IMR-90 (cell line): Measurements from ENCODE around the gene RXFP3. TPM values are rescaled to one million over a fixed set of nuclear protein-coding genes. Genes with fewer than 3 reads are reported as not detected.

Source experiments
- ATAC-seq: fragments of 200-7000 bp; cut with Tn5 transposase; 2 replicates; pipeline ENCODE4 v1.9.1; 2020; ENCODE audit warnings: low read depth, mild to moderate bottlenecking, moderate library complexity
- BruUV-seq: library from RNA; stranded (reverse); fragments of 400-500 nt; replicated peaks from 2 replicates; lab custom pipeline; 2021; lab: Mats Ljungman, UMichigan
- CTCF ChIA-PET: fragments of 300-600 bp; formaldehyde crosslinking; extraction: SDS; loops from one replicate; lab custom pipeline; 2021; ENCODE audit warnings: antibody characterized with exemption; lab: Yijun Ruan, JAX
- POLR2A ChIA-PET: fragments of 300-600 bp; sonication (Branson Sonifier 250); formaldehyde crosslinking; loops from one replicate; lab custom pipeline; 2022; ENCODE audit warnings: antibody characterized with exemption; ENCODE audit not compliant: unreplicated experiment; lab: Charles Lee
- DNase-seq: peaks from one replicate; pipeline ENCODE4 v3.0.0; 2013
- H2AFZ ChIP-seq: replicated peaks from 2 replicates; pipeline ENCODE3; 2013; ENCODE audit warnings: low read length, mild to moderate bottlenecking; ENCODE audit not compliant: poor library complexity
- H2AK5ac ChIP-seq: 2 replicates; pipeline ENCODE4 v1.6.1; 2013; ENCODE audit warnings: low read depth, low read length, inconsistent platforms
- H2AK9ac ChIP-seq: replicated peaks from 2 replicates; pipeline ENCODE3; 2013; ENCODE audit warnings: mild to moderate bottlenecking, low read depth, low read length, moderate library complexity; ENCODE audit not compliant: poor library complexity
- H2BK120ac ChIP-seq: 2 replicates; pipeline ENCODE4 v1.6.1; 2013; ENCODE audit warnings: low read depth, low read length, inconsistent platforms
- H2BK15ac ChIP-seq: 3 replicates; pipeline ENCODE4 v1.6.1; 2013; ENCODE audit warnings: low read depth, low read length, inconsistent platforms
- H2BK20ac ChIP-seq: 2 replicates; pipeline ENCODE4 v1.6.1; 2013; ENCODE audit warnings: low read depth, mild to moderate bottlenecking, inconsistent platforms, low read length, moderate library complexity
- H2BK5ac ChIP-seq: 2 replicates; pipeline ENCODE4 v1.6.1; 2013; ENCODE audit warnings: mild to moderate bottlenecking, low read depth, low read length, inconsistent platforms; ENCODE audit not compliant: poor library complexity, severe bottlenecking
- H3K14ac ChIP-seq: replicated peaks from 2 replicates; pipeline ENCODE4 v1.6.1; 2013; ENCODE audit warnings: low read depth, low read length, inconsistent platforms
- H3K18ac ChIP-seq: 2 replicates; pipeline ENCODE4 v1.6.1; 2013; ENCODE audit warnings: low read depth, low read length, control low read depth
- H3K23ac ChIP-seq: 2 replicates; pipeline ENCODE4 v1.6.1; 2013; ENCODE audit warnings: low read depth, low read length, inconsistent platforms
- H3K27ac ChIP-seq: 2 replicates; pipeline ENCODE4 v1.5.1; 2013; ENCODE audit warnings: mild to moderate bottlenecking, control low read depth, low read length; ENCODE audit not compliant: insufficient read depth
- H3K27me3 ChIP-seq: 2 replicates; pipeline ENCODE4 v1.6.1; 2013; ENCODE audit warnings: low read length; ENCODE audit not compliant: control insufficient read depth, insufficient read depth
- H3K36me3 ChIP-seq: 2 replicates; pipeline ENCODE4 v1.6.1; 2013; ENCODE audit warnings: low read length, mixed read lengths; ENCODE audit not compliant: control insufficient read depth, insufficient read depth
- H3K4ac ChIP-seq: 2 replicates; pipeline ENCODE4 v1.6.1; 2013; ENCODE audit warnings: low read depth, low read length, inconsistent platforms
- H3K4me1 ChIP-seq: 2 replicates; pipeline ENCODE4 v1.6.1; 2013; ENCODE audit warnings: low read length, mixed read lengths; ENCODE audit not compliant: control insufficient read depth, insufficient read depth
- H3K4me2 ChIP-seq: 2 replicates; pipeline ENCODE4 v1.6.1; 2013; ENCODE audit warnings: low read depth, mild to moderate bottlenecking, control low read depth, low read length, moderate library complexity
- H3K4me3 ChIP-seq: 2 replicates; pipeline ENCODE4 v1.5.1; 2013; ENCODE audit warnings: low read depth, mild to moderate bottlenecking, control low read depth, low read length, moderate library complexity; ENCODE audit not compliant: insufficient read depth
- H3K56ac ChIP-seq: 2 replicates; pipeline ENCODE4 v1.6.1; 2013; ENCODE audit warnings: low read length, inconsistent platforms; ENCODE audit not compliant: insufficient read depth; ENCODE audit errors: extremely low read depth
- H3K79me1 ChIP-seq, 2 experiments: 2 replicates each; pipeline ENCODE4 v1.6.1; 2013; ENCODE audit warnings: low read length in 2 of 2, inconsistent platforms in 1 of 2, low read depth in 1 of 2
- H3K9ac ChIP-seq: 2 replicates; pipeline ENCODE4 v1.6.1; 2013; ENCODE audit warnings: low read depth, low read length, control low read depth
- H3K9me1 ChIP-seq: 2 replicates; pipeline ENCODE4 v1.6.1; 2013; ENCODE audit warnings: low read length, inconsistent platforms; ENCODE audit not compliant: insufficient read depth
- H3K9me3 ChIP-seq: 2 replicates; pipeline ENCODE4 v1.6.1; 2013; ENCODE audit warnings: low read length; ENCODE audit not compliant: control insufficient read depth, insufficient read depth
- H4K20me1 ChIP-seq: 2 replicates; pipeline ENCODE4 v1.6.1; 2013; ENCODE audit warnings: low read length, inconsistent platforms; ENCODE audit not compliant: insufficient read depth
- H4K5ac ChIP-seq: 2 replicates; pipeline ENCODE4 v1.6.1; 2013; ENCODE audit warnings: mild to moderate bottlenecking, low read depth, low read length, control low read depth
- H4K8ac ChIP-seq, 2 experiments: 2 replicates each; pipeline ENCODE4 v1.6.1; 2013; ENCODE audit warnings: low read depth in 2 of 2, low read length in 2 of 2, control low read depth in 1 of 2, inconsistent platforms in 1 of 2
- H4K91ac ChIP-seq: 2 replicates; pipeline ENCODE4 v1.6.1; 2013; ENCODE audit warnings: low read depth, low read length, inconsistent platforms; ENCODE audit not compliant: insufficient read depth
- BHLHE40 ChIP-seq: fragments of 150-350 bp; IDR thresholded peaks from 2 replicates; pipeline ENCODE4 v1.6.1; 2016; ENCODE audit warnings: mild to moderate bottlenecking, low read depth, low read length
- CEBPB ChIP-seq: IDR thresholded peaks from 2 replicates; pipeline ENCODE4 v1.6.1; 2012; ENCODE audit warnings: low read depth, low read length, improper control_type of control experiment
- CHD1 ChIP-seq: IDR thresholded peaks from 2 replicates; pipeline ENCODE4 v1.6.1; 2012; ENCODE audit warnings: low read depth, low read length, improper control_type of control experiment
- FOS ChIP-seq: fragments of 150-350 bp; IDR thresholded peaks from 2 replicates; pipeline ENCODE4 v1.6.1; 2016; ENCODE audit warnings: low read depth, low read length
- MAFK ChIP-seq: IDR thresholded peaks from 2 replicates; pipeline ENCODE4 v1.6.1; 2012; ENCODE audit warnings: low read depth, low read length, improper control_type of control experiment
- MAZ ChIP-seq: IDR thresholded peaks from 2 replicates; pipeline ENCODE4 v1.6.1; 2012; ENCODE audit warnings: low read depth, mild to moderate bottlenecking, low read length, improper control_type of control experiment, moderate library complexity, borderline replicate concordance
- MXI1 ChIP-seq: IDR thresholded peaks from 2 replicates; pipeline ENCODE4 v1.6.1; 2012; ENCODE audit warnings: low read depth, mild to moderate bottlenecking, low read length, moderate library complexity, borderline replicate concordance
- NFE2L2 ChIP-seq: fragments of 150-350 bp; IDR thresholded peaks from 2 replicates; pipeline ENCODE4 v1.6.1; 2016; ENCODE audit warnings: low read depth, mild to moderate bottlenecking, low read length
- POLR2A ChIP-seq: IDR thresholded peaks from 2 replicates; pipeline ENCODE4 v1.6.1; 2012; ENCODE audit warnings: mild to moderate bottlenecking, low read depth, low read length
- RAD21 ChIP-seq: IDR thresholded peaks from 2 replicates; pipeline ENCODE4 v1.6.1; 2012; ENCODE audit warnings: low read length, improper control_type of control experiment
- RCOR1 ChIP-seq: IDR thresholded peaks from 2 replicates; pipeline ENCODE4 v1.6.1; 2012; ENCODE audit warnings: mild to moderate bottlenecking, low read length, improper control_type of control experiment; ENCODE audit not compliant: insufficient replicate concordance
- RFX5 ChIP-seq: IDR thresholded peaks from 2 replicates; pipeline ENCODE4 v1.8.0; 2012; ENCODE audit warnings: low read depth, mild to moderate bottlenecking, low read length, moderate library complexity
- SMC3 ChIP-seq: fragments of 150-350 bp; IDR thresholded peaks from 2 replicates; pipeline ENCODE4 v1.6.1; 2016; ENCODE audit warnings: low read depth, mild to moderate bottlenecking, antibody characterized with exemption, low read length, moderate library complexity
- WGBS, 2 experiments: methylation state at CpG; one replicate each; pipeline versions ENCODE4 v1.1.5 to v1.1.7; 2013; ENCODE audit warnings: missing lambda C conversion rate in 2 of 2; ENCODE audit not compliant: insufficient read length in 1 of 2; ENCODE audit errors: extremely low coverage in 2 of 2; 5-methylcytosine and 5-hydroxymethylcytosine counted together
- dilution Hi-C: fragments of 300-500 bp; cut with HindIII; formaldehyde crosslinking; loops from one replicate; pipeline ENCODE4 v1.14.3; 2018; ENCODE audit warnings: low sequenced_read_pairs; ENCODE audit not compliant: unreplicated experiment
- in situ Hi-C: fragments of 300-500 bp; cut with MboI; formaldehyde crosslinking; loops from 3 replicates; pipeline ENCODE4 v1.14.3; 2019; ENCODE audit warnings: low sequenced_read_pairs, inconsistent platforms, mixed read lengths
- intact Hi-C: fragments of 100-400 bp; cut with micrococcal nuclease; formaldehyde crosslinking; loops from 2 replicates; pipeline ENCODE4 v1.10.0; 2022
- polyA plus RNA-seq, 3 experiments: library from polyadenylated mRNA; depleted of rRNA; stranded (reverse); fragments of >200 nt; gene quantifications; 2 replicates each; pipeline ENCODE4 v1.2.3, GENCODE V29; 2012; ENCODE audit warnings: low replicate concordance in 1 of 3
- total RNA-seq: library from RNA; depleted of rRNA; stranded (reverse); fragments of >200 nt; gene quantifications from 2 replicates; pipeline ENCODE4 v1.2.3, GENCODE V29; 2012
- TF ChIP-seq, protein P1 (sequence below): fragments of 150-350 bp; IDR thresholded peaks from 2 replicates; pipeline ENCODE4 v1.6.1; 2016; ENCODE audit warnings: low read depth, mild to moderate bottlenecking, low read length, moderate library complexity, borderline replicate concordance
- TF ChIP-seq, protein P2 (sequence below): conservative IDR thresholded peaks from 2 replicates; pipeline ENCODE4 v1.5.1; 2012; ENCODE audit warnings: mild to moderate bottlenecking, low read depth, low read length, improper control_type of control experiment
- TF ChIP-seq, protein P3 (sequence below): fragments of 150-350 bp; IDR thresholded peaks from 2 replicates; pipeline ENCODE4 v1.6.1; 2017; ENCODE audit warnings: mild to moderate bottlenecking, antibody characterized with exemption, low read length, low read depth

The RXFP3 gene
- total and polyA plus RNA-seq, 2 of the 4 experiments (the other 2 are of a cell fraction): not detected

DNA sequence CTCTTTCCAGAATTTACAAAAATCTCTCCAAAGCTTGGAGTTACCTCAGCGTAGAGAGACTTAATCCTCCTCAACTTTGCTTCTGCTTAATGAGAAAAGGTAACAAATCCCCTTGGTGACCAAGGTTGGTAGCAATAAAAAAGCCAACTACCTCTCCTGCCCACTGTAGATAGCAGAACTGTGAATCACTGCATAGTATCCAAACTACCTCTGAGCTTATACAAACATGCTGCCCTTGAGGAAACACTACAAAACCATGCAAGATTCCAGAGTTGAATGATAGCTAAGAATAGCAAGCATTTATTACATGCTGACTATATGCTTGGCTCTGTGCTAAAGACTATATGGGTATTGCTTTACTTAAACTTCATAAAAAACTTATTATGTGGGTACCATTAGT is 41.6 kb upstream of the RXFP3 start:
- Histone ChIP-seq H2BK15ac (peak overlapping the region; percentile 8; the same call in 1 of the 3 replicates), H2AK9ac (no peak overlapping the region), H3K9ac (no peak overlapping the region), H3K56ac (no peak overlapping the region), H3K18ac (peak overlapping the region; percentile 40; the same call in 1 of the 2 replicates), H3K79me1 (peaks cover 5 to 21% of the 10 kb centered on the region in 2 experiments; a peak in 2 of 4 replicates), H3K23ac (no peak overlapping the region), H3K27me3 (no peaks in the 10 kb centered on the region), H3K27ac (no peak overlapping the region), H3K4ac (peak overlapping the region; percentile 37; the same call in 1 of the 2 replicates), H3K9me1 (no peaks in the 10 kb centered on the region; the same call in 1 of the 2 replicates), H4K8ac (peak overlapping the region in 1 of 2 experiments; percentile 1; a peak in 1 of 4 replicates), H4K91ac (no peak overlapping the region; the same call in 1 of the 2 replicates), H2AFZ (no peak overlapping the region), H2BK120ac (peak overlapping the region; percentile 63; the same call in 1 of the 2 replicates), H3K4me3 (no peak overlapping the region), H3K14ac (0 out of 2 replicates have a peak overlapping the region, but pooled peaks have one; percentile 10), H2BK20ac (peak overlapping the region; percentile 52; the same call in 1 of the 2 replicates), H4K5ac (no peak overlapping the region), H3K9me3 (no peaks in the 10 kb centered on the region), H3K36me3 (no peaks in the 10 kb centered on the region), H2AK5ac (no peak overlapping the region), H2BK5ac (peak overlapping the region; percentile 50), H3K4me1 (peaks cover 9% of the 10 kb centered on the region), H4K20me1 (peaks cover 3% of the 10 kb centered on the region; the same call in 1 of the 2 replicates), H3K4me2 (peak overlapping the region; percentile 33; the same call in 1 of the 2 replicates)
- TF ChIP-seq, protein P1, sequence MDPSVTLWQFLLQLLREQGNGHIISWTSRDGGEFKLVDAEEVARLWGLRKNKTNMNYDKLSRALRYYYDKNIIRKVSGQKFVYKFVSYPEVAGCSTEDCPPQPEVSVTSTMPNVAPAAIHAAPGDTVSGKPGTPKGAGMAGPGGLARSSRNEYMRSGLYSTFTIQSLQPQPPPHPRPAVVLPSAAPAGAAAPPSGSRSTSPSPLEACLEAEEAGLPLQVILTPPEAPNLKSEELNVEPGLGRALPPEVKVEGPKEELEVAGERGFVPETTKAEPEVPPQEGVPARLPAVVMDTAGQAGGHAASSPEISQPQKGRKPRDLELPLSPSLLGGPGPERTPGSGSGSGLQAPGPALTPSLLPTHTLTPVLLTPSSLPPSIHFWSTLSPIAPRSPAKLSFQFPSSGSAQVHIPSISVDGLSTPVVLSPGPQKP: no peak
- TF ChIP-seq BHLHE40: no peak
- TF ChIP-seq POLR2A: no peak
- no peak for TF ChIP-seq RFX5
- TF ChIP-seq, protein P2, sequence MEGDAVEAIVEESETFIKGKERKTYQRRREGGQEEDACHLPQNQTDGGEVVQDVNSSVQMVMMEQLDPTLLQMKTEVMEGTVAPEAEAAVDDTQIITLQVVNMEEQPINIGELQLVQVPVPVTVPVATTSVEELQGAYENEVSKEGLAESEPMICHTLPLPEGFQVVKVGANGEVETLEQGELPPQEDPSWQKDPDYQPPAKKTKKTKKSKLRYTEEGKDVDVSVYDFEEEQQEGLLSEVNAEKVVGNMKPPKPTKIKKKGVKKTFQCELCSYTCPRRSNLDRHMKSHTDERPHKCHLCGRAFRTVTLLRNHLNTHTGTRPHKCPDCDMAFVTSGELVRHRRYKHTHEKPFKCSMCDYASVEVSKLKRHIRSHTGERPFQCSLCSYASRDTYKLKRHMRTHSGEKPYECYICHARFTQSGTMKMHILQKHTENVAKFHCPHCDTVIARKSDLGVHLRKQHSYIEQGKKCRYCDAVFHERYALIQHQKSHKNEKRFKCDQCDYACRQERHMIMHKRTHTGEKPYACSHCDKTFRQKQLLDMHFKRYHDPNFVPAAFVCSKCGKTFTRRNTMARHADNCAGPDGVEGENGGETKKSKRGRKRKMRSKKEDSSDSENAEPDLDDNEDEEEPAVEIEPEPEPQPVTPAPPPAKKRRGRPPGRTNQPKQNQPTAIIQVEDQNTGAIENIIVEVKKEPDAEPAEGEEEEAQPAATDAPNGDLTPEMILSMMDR: no peak
- TF ChIP-seq RAD21: no peak
- no peak for TF ChIP-seq CEBPB
- TF ChIP-seq RCOR1: no peak
- no peak for TF ChIP-seq MAFK
- TF ChIP-seq MXI1: no peak
- no peak for TF ChIP-seq FOS
- no peak for TF ChIP-seq MAZ
- TF ChIP-seq, protein P3, sequence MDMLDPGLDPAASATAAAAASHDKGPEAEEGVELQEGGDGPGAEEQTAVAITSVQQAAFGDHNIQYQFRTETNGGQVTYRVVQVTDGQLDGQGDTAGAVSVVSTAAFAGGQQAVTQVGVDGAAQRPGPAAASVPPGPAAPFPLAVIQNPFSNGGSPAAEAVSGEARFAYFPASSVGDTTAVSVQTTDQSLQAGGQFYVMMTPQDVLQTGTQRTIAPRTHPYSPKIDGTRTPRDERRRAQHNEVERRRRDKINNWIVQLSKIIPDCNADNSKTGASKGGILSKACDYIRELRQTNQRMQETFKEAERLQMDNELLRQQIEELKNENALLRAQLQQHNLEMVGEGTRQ: no peak
- TF ChIP-seq CHD1: no peak
- TF ChIP-seq SMC3: no peak
- TF ChIP-seq NFE2L2: no peak
- BruUV-seq: no TSS peak
- DNase-seq: peak; percentile 63
- ChIA-PET POLR2A (no interaction called here), CTCF (interaction anchor here (0.6 kb wide), 1 partner anchor 40 kb away, joined by 7 read pairs; no protein-coding TSS in a partner anchor)
- ATAC-seq: peak; percentile 15; the same call in 1 of the 2 replicates
- WGBS, 2 experiments: no CpG with 5 or more reads among the region's 1 CpG
- intact Hi-C loops (loop anchor here (5.0 kb wide), 4 partner anchors 73 to 452 kb away; partner anchors contain the start of gene TARS1), in situ Hi-C loops (no loop called here), dilution Hi-C loops (no loop called here)
